DND-41 (cell line): ENCODE results near the gene HDAC3.
A peak's percentile ranks its signal among the peaks of the same experiment; 100 is the strongest.
"Not testable (repeated sequence)": the region's sequence is repeated elsewhere in the genome, so short reads cannot be mapped to it uniquely, and the experiment has no call there.

ENCODE experiments used
- ATAC-seq: fragments of 200-7000 bp; cut with Tn5 transposase; 3 replicates; pipeline ENCODE4 v1.9.1; 2021; ENCODE audit warnings: low read depth; ENCODE audit not compliant: insufficient read depth
- DNase-seq: peaks from one replicate; pipeline ENCODE4 v3.0.0-alpha.2; 2020
- H2AFZ ChIP-seq: 2 replicates; pipeline ENCODE4 v1.6.0; 2012; ENCODE audit warnings: low read depth, low read length
- H3K27ac ChIP-seq: 2 replicates; pipeline ENCODE4 v1.5.1; 2012; ENCODE audit warnings: low read length, inconsistent platforms
- H3K27me3 ChIP-seq: fragments of 200-600 bp; sonication (generic); 2 replicates; pipeline ENCODE4 v1.6.0; 2012; ENCODE audit warnings: low read length, mild to moderate bottlenecking, inconsistent platforms; ENCODE audit not compliant: insufficient read depth, poor library complexity
- H3K36me3 ChIP-seq: 2 replicates; pipeline ENCODE4 v1.5.1; 2012; ENCODE audit warnings: low read length, inconsistent platforms; ENCODE audit not compliant: insufficient read depth
- H3K4me1 ChIP-seq: 2 replicates; pipeline ENCODE4 v1.5.1; 2012; ENCODE audit warnings: mild to moderate bottlenecking, low read length; ENCODE audit not compliant: insufficient read depth
- H3K4me2 ChIP-seq: 2 replicates; pipeline ENCODE4 v1.6.0; 2012; ENCODE audit warnings: mild to moderate bottlenecking, moderate library complexity, low read length, inconsistent platforms; ENCODE audit not compliant: insufficient read depth
- H3K4me3 ChIP-seq, 2 experiments: fragments of 200-600 bp in 1 of 2; shearing (Covaris generic) in 1 of 2; 2 replicates each; pipeline ENCODE4 v1.5.1; 2012 to 2016; ENCODE audit warnings: inconsistent platforms in 2 of 2, low read length in 2 of 2, mild to moderate bottlenecking in 2 of 2, low read depth in 1 of 2, moderate library complexity in 1 of 2
- H3K79me2 ChIP-seq: 2 replicates; pipeline ENCODE4 v1.6.0; 2012; ENCODE audit warnings: low read length, inconsistent platforms; ENCODE audit not compliant: insufficient read depth
- H3K9ac ChIP-seq: 2 replicates; pipeline ENCODE4 v1.6.0; 2012; ENCODE audit warnings: low read depth, mild to moderate bottlenecking, inconsistent platforms, low read length, moderate library complexity
- H3K9me3 ChIP-seq: 2 replicates; pipeline ENCODE4 v1.5.1; 2012; ENCODE audit warnings: low read length, moderate library complexity, mild to moderate bottlenecking, inconsistent platforms; ENCODE audit not compliant: insufficient read depth, severe bottlenecking
- H4K20me1 ChIP-seq: 2 replicates; pipeline ENCODE4 v1.6.0; 2012; ENCODE audit warnings: low read length; ENCODE audit not compliant: insufficient read depth
- CTCF ChIP-seq: IDR thresholded peaks from 2 replicates; pipeline ENCODE4 v1.5.1; 2012; ENCODE audit warnings: borderline replicate concordance, low read length, moderate library complexity, mild to moderate bottlenecking; ENCODE audit not compliant: poor library complexity, severe bottlenecking; ENCODE audit errors: extremely low read depth
- EZH2 ChIP-seq: IDR thresholded peaks from 3 replicates; pipeline ENCODE4 v1.6.1; 2012; ENCODE audit warnings: borderline replicate concordance, low read depth, mild to moderate bottlenecking, moderate library complexity, low read length, inconsistent platforms; ENCODE audit not compliant: severe bottlenecking

HDAC3 gene

GRCh38 chr5:141611289-141611688 is 25.4 kb downstream of the HDAC3 start:
- no peak overlapping the region for H3K4me3 ChIP-seq
- H3K9me3 ChIP-seq = no peaks in the 10 kb centered on the region
- TF ChIP-seq EZH2 = no peak
- no peak for TF ChIP-seq CTCF
- H3K9ac ChIP-seq = no peak overlapping the region
- H3K27ac ChIP-seq = peak overlapping the region; percentile 34
- peaks cover 8% of the 10 kb centered on the region; the same call in 1 of the 2 replicates for H4K20me1 ChIP-seq
- 0 out of 2 replicates have a peak overlapping the region, but pooled peaks have one; percentile 32 for H3K4me2 ChIP-seq
- H3K4me1 ChIP-seq = peaks cover 89% of the 10 kb centered on the region
- H2AFZ ChIP-seq = no peak overlapping the region
- H3K79me2 ChIP-seq = peaks cover 98% of the 10 kb centered on the region
- H3K27me3 ChIP-seq = no peaks in the 10 kb centered on the region
- no peak for ATAC-seq
- DNase-seq = no peak
- H3K36me3 ChIP-seq = peaks cover 28% of the 10 kb centered on the region

GRCh38 chr5:141609921-141610320 is 26.7 kb downstream of the HDAC3 start:
- Histone ChIP-seq H3K4me2 (peak overlapping the region; percentile 38; the same call in 1 of the 2 replicates), H3K36me3 (peaks cover 23% of the 10 kb centered on the region; the same call in 1 of the 2 replicates), H3K79me2 (peaks cover 91% of the 10 kb centered on the region), H3K4me1 (peaks cover 95% of the 10 kb centered on the region), H3K27ac (peak overlapping the region; percentile 92)
- DNase-seq, H3K9ac ChIP-seq, H3K4me3 ChIP-seq, H4K20me1 ChIP-seq, H3K27me3 ChIP-seq, ATAC-seq, H3K9me3 ChIP-seq, H2AFZ ChIP-seq: not testable (repeated sequence)

GRCh38 chr5:141609044-141609443 is 27.6 kb downstream of the HDAC3 start:
- H3K9ac ChIP-seq = peak overlapping the region; percentile 28
- TF ChIP-seq CTCF (no peak), EZH2 (no peak)
- H3K27ac ChIP-seq = peak overlapping the region; percentile 92
- H3K4me1 ChIP-seq = peaks cover 96% of the 10 kb centered on the region
- H3K4me3 ChIP-seq = no peak overlapping the region
- peaks cover 91% of the 10 kb centered on the region for H3K79me2 ChIP-seq
- H3K36me3 ChIP-seq = peaks cover 23% of the 10 kb centered on the region; the same call in 1 of the 2 replicates
- no peaks in the 10 kb centered on the region for H3K27me3 ChIP-seq
- H2AFZ ChIP-seq = no peak overlapping the region
- no peak for ATAC-seq
- DNase-seq = no peak
- H3K9me3 ChIP-seq = no peaks in the 10 kb centered on the region
- H3K4me2 ChIP-seq = peak overlapping the region; percentile 38; the same call in 1 of the 2 replicates
- 0 out of 2 replicates have a peak, but pooled peaks cover 3% of the 10 kb centered on the region for H4K20me1 ChIP-seq

GRCh38 chr5:141608557-141608956 is 28.1 kb downstream of the HDAC3 start:
- TF ChIP-seq CTCF = no peak
- no peak for TF ChIP-seq EZH2
- peaks cover 96% of the 10 kb centered on the region for H3K4me1 ChIP-seq
- peak overlapping the region; percentile 92 for H3K27ac ChIP-seq
- DNase-seq (no peak), ATAC-seq (no peak)
- peak overlapping the region; percentile 56; the same call in 1 of the 2 replicates for H3K9ac ChIP-seq
- peaks cover 23% of the 10 kb centered on the region; the same call in 1 of the 2 replicates for H3K36me3 ChIP-seq
- H3K27me3 ChIP-seq = no peaks in the 10 kb centered on the region
- H4K20me1 ChIP-seq = peaks cover 3% of the 10 kb centered on the region; the same call in 1 of the 2 replicates
- H3K4me2 ChIP-seq = peak overlapping the region; percentile 15; the same call in 1 of the 2 replicates
- H2AFZ ChIP-seq = no peak overlapping the region
- no peaks in the 10 kb centered on the region for H3K9me3 ChIP-seq
- H3K79me2 ChIP-seq = peaks cover 91% of the 10 kb centered on the region
- no peak overlapping the region for H3K4me3 ChIP-seq
